ACHN (cell line): ENCODE results near the gene GRM7.

Source experiments
- DNase-seq: peaks from one replicate; pipeline ENCODE4 v3.0.0-alpha.2; 2015
- in situ Hi-C: cut with HindIII; loops from 2 replicates; pipeline ENCODE4 v1.10.0; 2017; ENCODE audit warnings: low sequenced_read_pairs, low pct_ligation_motif_present, low pct_unique_long_range_greater_than_20kb

GRM7 gene

DNA sequence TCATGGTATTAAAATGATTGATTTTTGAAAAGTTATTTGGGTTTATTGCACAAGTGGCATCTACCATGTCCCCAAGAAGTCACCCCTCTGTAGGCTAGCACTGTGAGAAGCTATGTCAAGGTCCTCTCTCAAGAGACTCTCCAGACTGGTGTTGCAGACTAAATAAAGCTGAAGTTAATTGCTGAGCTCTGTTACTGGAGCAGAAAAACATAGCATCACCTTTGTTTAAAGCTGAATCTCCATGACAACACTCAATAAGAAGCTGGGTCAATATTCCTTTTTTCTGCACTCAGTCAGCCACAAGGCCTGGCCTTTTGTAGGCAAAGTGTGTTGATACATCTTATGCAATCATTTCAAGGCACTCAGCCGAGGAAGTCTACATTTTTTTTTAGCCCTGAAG is 834.1 kb downstream of the GRM7 start:
- no peak for DNase-seq
- in situ Hi-C loops: no loop called here

DNA sequence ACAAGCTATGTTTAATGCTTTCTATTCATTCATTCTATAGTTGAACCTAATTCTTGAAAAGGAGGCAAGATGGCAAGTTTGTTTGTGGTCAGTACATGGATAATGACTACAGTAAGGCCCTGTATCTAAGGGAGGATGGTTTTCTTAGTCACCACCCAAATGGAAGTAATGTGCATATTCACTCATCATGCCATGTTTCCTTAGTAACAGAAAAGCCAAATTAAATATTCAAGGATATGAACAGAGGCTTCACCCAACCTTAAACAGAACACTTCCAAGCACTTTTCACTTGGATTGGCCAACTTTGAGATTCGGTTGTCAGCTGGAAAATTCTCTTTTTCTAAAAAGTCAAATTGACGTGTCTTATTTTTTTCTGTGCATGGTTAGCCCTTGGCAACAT is 835.4 kb downstream of the GRM7 start:
- DNase-seq: no peak
- in situ Hi-C loops: no loop called here

DNA sequence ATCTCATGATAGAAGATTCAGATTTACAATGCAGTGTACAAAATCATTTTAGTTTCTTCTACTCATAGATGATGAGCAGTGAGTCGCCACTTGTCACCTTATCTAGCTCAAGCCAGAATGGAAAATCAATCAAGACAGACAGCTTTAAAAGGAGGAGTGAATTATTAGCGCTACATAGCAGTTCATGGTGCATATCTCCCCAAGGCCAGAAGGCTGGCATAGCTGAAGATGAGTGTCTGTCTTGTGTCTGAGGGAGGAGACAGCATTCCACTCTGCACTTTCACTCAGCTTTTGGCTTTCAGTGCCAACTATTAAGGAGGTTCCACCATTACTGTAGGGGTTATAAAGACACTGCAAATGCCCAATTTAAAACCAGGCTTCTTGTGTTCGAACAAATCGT is 836.6 kb downstream of the GRM7 start:
- in situ Hi-C loops: no loop called here

DNA sequence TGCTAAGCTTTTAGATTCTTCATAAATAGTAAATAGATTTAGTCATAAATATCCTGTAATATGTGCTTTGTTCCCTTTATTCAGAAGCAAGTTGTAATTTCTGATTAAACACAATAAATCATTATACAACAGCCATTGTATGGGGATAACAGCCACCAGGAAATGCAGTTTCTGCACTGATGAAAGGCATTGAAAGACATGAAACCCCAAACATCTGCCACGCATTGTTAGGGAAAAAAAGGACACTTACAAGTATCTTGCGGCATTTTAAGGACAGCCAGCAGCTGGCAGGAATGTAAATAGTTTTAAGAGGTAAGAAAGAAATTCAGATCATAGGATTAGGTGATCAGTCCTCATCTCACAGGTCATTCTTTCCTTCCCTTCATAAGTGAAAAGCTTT is 839.6 kb downstream of the GRM7 start:
- DNase-seq: no peak
- in situ Hi-C loops: no loop called here

More for the DNA sequence above, 836.6 kb downstream of the GRM7 start:
- no peak for DNase-seq

DNA sequence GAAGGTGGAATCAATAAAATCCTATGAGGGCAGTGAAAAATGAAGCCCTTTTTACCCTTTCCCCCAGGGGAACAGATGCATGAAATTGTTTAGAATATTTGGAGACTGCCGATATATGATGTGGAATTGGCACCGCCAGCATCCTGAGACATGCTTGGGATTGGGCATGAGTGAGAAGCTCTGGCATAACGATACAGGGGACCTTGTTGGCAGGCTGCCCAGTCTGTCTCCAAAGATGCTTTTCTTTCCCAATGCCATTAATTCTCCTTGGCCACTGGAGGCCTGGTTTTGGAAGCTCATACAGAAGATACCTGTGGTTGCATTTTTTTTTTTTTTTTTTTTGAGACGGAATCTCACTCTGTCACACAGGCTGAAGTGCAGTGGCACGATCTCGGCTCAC is 840.1 kb downstream of the GRM7 start:
- in situ Hi-C loops: no loop called here
- DNase-seq: no peak

DNA sequence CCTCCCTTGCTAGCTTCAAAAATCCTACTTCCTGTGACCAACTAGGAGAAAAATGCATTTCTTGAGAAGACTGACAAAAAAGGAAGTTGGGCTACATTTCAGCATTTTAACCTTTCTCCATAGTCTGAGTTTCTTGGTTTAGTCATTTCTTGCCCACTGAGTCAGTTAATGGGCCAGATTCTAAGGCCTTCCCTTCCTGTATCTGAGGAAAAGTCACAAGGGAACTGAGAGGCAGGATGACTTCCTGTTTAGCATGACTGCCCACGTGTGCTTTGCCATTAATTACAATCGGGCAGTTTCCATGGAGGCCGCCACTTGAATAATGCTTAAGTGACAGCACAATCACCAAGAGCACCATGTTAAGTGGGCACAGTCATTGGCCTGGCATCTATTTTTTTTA is 846.3 kb downstream of the GRM7 start:
- in situ Hi-C loops: no loop called here
- DNase-seq: no peak

DNA sequence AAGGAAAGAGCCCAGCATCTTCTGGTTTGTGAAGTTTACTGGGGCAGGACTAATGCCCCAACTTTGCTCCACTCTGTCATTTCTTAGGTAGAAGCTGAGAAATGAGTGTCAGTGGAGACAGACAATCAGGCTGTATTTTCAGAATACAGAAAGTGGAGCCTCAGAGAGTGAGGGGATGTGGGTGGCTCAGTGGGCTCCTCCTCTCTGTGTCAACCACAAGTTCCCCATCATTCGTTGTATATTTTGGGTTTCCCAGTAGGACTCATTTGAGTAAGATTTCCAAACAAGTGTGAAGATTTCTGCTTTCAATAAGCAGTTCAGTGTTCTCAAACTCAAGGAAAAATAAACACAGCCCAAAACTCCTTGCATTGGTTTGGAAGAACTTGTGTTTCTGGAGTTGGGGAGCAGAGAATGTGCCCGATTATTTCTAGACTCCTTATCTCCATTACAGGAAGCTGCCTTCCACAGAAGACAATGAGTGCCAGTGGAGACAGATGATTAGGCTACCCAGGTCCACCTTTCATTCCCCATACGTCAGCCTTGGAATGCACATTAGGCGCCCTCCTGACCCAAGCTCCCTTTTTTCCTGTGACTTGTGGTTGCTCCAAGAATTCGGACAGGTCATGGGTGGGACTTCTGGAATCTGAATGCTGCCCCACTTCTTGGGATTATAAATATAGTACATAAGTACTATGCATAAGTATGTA is 848.6 kb downstream of the GRM7 start:
- no peak for DNase-seq

DNA sequence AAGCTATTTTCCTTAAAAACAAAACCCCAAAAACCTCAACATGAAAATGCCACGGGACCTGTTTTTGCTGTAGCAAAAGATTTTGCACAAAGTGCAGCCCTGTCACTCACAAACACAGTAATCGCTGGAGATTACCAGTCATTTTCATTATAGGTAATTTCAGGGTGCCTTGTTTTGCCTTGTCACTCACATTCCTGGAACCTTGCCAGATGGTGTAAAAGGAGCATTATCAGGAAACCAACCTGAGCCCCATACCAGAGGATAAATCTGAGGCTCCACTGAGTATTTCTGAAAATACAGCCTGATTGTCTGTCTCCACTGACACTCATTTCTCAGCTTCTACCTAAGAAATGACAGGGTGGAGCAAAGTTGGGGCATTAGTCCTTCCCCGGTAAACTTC is 849.4 kb downstream of the GRM7 start:
- in situ Hi-C loops: no loop called here
- DNase-seq: no peak

More for the DNA sequence above, 848.6 kb downstream of the GRM7 start:
- in situ Hi-C loops: no loop called here

DNA sequence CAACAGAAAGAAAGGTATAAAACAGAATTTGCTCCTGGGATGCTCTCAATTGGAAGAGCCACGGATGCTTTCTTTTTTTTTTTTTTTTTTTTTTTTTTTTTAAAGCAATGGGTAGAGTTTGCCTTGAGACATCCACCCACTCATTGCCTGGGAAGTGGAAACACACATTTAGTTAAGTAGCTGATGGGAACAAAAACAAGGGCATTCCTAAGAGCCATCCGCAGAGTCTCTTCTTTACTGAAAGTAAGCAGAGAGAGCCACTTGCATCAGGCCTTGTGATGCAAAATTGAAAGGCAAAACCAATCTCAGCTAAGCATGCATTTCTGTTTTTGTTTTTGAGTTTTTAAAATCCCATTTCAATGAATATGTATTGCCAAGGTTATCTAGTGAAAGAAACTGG is 852.8 kb downstream of the GRM7 start:
- in situ Hi-C loops: no loop called here
- DNase-seq: no peak

DNA sequence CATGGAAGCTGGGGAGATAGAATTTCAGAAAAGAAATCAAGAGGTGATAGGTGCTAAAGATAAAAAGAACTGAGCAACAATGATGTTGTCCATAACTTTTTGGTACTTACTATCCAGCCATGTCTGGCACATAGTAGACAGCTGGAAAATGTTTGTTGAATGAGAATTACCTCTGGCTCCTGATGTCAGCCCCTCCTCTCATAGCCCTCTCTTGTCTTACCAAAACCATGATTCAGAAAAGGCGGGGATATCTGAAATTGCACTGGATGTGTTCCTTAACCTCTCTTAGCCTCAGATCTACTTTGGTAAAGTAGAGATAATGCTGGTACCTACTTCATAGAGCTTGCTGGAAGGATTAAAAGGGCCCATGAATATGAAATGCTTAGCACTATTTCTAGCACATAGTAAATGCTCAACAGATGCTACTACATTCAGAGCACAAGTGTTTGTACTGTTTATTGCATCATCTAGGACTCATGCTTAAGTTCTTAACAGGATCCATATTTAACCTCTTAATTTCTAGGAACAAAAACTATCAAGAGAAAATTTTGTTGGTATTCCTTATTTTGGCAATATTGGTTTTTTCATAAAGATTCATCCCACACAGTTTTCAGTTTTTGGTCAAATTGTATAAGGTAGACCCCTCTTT is 859.9 kb downstream of the GRM7 start:
- in situ Hi-C loops: no loop called here
- DNase-seq: no peak

DNA sequence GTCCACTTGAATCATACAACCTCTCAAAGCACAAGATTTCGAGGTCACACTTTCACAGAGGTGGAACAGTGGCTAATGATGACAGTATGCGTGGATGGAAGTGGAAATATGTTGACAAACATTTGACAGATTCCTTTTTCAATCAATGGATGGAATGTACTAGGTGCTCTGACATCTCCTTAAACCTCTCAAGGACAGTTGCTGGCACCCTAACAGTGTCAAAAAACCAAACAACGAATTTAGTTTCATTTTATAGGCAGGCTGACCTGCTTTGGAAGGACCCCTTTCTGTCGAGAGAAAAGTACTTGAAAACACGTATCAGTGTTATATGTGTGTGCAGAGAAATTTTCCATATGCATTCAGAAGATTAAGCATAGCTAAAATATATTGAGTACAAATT is 861.0 kb downstream of the GRM7 start:
- in situ Hi-C loops: no loop called here
- no peak for DNase-seq

DNA sequence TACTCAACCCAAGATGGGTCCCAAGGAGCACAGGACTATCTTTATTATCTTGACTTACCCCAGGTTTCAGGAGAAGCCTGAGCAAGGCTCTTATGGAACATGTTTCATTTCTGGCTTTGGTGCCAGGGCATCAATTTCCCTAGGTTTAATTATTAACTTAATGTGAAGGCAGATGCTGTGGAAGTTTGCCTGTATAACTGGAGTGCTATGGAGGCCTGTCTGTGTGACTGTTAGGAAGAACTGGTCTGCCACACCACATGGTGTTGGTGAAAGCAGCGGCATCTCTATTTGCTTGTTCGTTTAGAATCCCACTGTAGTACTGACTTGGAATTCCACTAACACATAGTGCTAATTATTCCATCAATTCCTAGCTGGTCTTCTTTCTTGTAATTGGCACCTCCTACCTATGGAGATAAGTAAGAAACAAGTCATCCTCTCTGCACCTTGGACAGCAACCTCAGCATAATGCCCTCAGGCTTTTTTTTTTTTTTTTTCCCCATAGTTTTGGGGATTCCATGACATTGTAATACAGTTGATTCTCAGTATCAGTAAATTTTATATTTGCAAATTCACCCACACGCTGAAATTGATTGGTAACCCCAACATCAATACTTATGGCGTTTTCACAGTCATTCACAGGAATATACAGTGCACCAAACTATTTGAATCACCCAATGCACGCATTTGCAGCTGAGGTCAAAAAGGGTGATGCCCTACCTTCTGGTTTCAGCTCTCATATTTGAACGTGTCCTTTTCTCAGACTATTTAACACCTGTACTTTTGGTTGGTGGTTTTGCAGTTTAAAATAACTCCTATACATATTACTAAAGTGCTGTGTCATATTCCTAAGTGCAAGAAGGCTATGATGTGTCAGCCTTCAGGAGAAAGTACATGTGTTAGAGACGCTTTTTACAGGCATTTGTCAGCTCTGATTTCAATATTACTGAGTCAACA is 867.9 kb downstream of the GRM7 start:
- no peak for DNase-seq
- in situ Hi-C loops: no loop called here

DNA sequence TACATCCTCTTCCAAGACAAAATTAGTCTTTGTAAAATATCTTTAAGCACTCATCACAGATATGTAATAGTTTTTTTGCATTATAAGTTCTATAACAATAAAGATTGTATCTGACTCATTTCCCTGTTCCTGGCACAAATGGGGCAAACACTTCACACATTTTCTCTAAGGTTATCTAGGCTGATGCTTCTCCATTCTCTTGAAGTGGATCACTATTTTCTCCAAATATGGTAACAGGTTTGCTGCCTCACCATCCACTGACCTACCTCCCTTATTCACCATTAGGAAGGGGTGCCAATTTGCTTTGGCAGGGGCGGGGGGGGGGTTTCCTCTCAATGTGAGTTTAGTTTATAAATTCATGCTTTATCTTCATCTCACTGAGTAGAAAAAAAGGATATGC is 873.0 kb downstream of the GRM7 start:
- no peak for DNase-seq
- in situ Hi-C loops: no loop called here

DNA sequence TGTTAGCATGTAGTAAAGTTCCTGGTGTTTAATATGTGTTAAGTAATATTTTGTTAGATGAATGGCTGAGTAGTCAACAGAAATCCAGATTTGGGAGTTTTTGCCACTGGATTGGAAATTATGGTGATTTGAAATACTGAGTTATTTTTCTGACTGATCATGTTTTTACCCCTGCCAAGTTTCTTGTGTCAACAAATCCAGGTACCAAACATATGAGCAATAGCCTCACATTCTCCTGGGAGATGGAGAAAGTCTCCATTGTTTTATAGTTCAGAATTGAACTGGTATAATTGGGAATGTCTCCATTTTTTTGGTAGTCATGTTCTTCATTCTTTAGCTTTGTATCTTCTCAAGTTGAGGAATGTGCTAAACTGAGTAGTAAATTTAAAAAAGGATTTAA is 873.5 kb downstream of the GRM7 start:
- no peak for DNase-seq
- in situ Hi-C loops: no loop called here

DNA sequence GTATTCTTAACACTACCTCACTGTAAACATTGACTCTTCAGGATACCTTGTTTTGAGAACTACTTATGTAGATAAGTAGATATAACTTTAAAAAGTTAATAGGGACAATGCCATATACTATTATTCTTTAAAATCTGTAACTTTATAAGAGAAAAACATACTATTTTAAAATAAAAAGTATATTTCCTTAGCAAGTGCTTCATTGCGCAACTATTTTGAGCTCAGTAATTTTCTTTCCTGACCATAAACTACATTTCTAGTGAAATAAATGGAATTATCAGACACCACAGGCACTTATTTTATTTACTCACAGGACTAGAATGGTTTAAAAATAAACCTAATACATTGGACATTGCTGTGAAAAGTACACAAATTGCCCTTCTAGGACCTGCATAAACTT is 876.3 kb downstream of the GRM7 start:
- in situ Hi-C loops: no loop called here
- no peak for DNase-seq

DNA sequence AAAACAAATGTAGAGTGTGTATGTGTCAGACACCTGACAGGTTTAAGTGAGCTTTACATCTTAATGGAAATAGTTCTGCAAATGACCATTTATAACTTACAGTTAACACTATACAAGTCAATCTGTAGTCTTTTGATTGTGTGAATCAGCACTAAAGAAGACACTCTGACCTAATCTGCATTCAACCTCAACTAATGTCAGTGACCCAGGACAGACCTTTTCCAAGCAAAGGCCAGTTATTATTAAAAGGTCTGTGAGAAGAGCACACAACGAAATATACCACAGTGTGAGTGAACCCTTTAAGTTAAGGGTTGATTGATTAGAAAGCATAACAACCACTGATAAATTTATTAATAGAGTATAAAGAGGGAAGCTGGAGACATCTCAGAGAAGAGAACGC is 878.8 kb downstream of the GRM7 start:
- no peak for DNase-seq
- in situ Hi-C loops: no loop called here

DNA sequence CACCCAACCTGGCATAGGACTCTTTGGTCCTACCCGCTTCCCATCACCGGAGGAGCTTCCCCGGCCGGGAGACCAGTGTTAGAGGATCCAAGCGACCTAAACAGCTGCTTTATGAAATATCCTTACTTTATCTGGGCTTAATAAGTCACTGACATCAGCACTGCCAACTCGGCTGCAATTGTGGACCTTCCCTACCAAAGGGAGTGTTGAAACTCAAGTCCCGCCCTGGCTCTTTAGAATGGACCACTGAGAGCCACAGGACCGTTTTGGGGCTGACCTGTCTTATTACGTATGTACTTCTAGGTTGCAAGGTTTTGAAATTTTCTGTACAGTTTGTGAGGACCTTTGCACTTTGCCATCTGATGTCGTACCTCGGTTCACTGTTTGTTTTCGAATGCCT is 879.5 kb downstream of the GRM7 start:
- no peak for DNase-seq
- in situ Hi-C loops: no loop called here

DNA sequence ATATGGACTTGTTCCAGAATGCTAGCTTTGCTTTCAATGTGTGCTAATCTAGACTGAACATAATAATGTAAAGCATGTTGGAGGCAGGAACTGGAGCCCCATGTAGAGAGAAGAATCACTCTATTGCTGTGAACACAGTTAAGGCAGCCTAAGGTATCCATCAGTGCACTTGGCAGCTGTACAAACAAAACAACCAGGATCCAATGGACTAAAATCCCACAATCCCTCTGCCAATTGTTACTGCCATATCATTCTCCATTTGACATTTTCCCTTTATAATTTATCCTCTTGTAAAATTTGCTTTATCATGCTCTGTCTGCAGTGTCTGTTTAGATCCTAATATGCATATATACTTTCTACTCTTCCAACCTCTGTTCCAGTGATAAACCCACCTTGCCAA is 883.9 kb downstream of the GRM7 start:
- no peak for DNase-seq

DNA sequence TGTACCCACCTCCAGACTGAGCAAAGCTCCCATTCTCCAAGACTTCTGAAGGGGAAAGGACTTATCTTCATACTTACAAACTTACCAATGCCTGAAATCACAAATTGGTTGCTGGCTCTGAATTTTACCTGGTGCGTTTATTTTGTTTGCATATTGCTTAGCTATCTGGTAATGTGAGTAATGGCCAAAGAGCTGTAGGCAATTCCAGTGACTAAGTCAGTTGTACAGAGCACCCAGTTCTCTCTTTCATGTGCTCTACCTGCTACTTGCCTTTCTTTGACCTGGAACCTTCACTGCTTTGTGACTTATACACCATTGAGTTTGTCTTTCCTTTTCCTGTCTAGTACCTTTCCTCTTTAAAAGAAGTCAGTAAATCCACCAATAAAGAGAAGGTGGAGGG is 884.8 kb downstream of the GRM7 start:
- in situ Hi-C loops: no loop called here
- no peak for DNase-seq

More for the DNA sequence above, 883.9 kb downstream of the GRM7 start:
- in situ Hi-C loops: no loop called here
